PC-3 (cell line): ENCODE measurements around the gene SLC13A4. TPM values are rescaled to one million over a fixed set of nuclear protein-coding genes. Genes with fewer than 3 reads are reported as not detected.

Experiments used
- ATAC-seq: fragments of 200-7000 bp; cut with Tn5 transposase; 2 replicates; pipeline ENCODE4 v1.9.1; 2020; ENCODE audit warnings: mild to moderate bottlenecking, moderate library complexity
- BruUV-seq: library from RNA; stranded (reverse); fragments of 400-500 nt; replicated peaks from 2 replicates; lab custom pipeline; 2021; lab: Mats Ljungman, UMichigan
- CTCF ChIA-PET: fragments of 300-600 bp; sonication (Branson Sonifier 250); formaldehyde crosslinking; loops from one replicate; lab custom pipeline; 2022; ENCODE audit warnings: antibody characterized with exemption; lab: Charles Lee
- POLR2A ChIA-PET: fragments of 300-600 bp; sonication (Branson Sonifier 250); formaldehyde crosslinking; loops from one replicate; lab custom pipeline; 2022; ENCODE audit warnings: antibody characterized with exemption; ENCODE audit not compliant: unreplicated experiment; lab: Charles Lee
- DNase-seq: peaks from one replicate; pipeline ENCODE4 v3.0.0-alpha.2; 2015
- H2AFZ ChIP-seq: fragments of 300-600 bp; sonication (generic); 2 replicates; pipeline ENCODE4 v1.6.0; 2016; ENCODE audit warnings: antibody characterized with exemption, low read length
- H3F3A ChIP-seq: fragments of 300-600 bp; sonication (generic); one replicate; pipeline ENCODE4 v1.6.0; 2017; ENCODE audit warnings: antibody characterized with exemption, low read length, control low read depth, mild to moderate bottlenecking; ENCODE audit not compliant: unreplicated experiment
- H3K27ac ChIP-seq: fragments of 300-600 bp; sonication (generic); 2 replicates; pipeline ENCODE4 v1.5.1; 2016; ENCODE audit warnings: mild to moderate bottlenecking, low read length
- H3K27me3 ChIP-seq: fragments of 300-600 bp; sonication (generic); 2 replicates; pipeline ENCODE4 v1.6.1; 2016; ENCODE audit warnings: low read length, mixed read lengths
- H3K36me3 ChIP-seq: fragments of 300-600 bp; sonication (generic); 2 replicates; pipeline ENCODE4 v1.6.1; 2016; ENCODE audit warnings: low read depth, mixed run types, low read length, mixed read lengths
- H3K4me1 ChIP-seq: fragments of 300-600 bp; sonication (generic); 2 replicates; pipeline ENCODE4 v1.5.1; 2016; ENCODE audit warnings: low read length; ENCODE audit not compliant: insufficient read depth
- H3K4me2 ChIP-seq: fragments of 300-600 bp; sonication (generic); 2 replicates; pipeline ENCODE4 v1.6.0; 2016; ENCODE audit warnings: low read length
- H3K4me3 ChIP-seq: fragments of 300-600 bp; sonication (generic); 2 replicates; pipeline ENCODE4 v1.5.1; 2016; ENCODE audit warnings: mild to moderate bottlenecking, low read length, mixed read lengths
- H3K79me2 ChIP-seq: fragments of 300-600 bp; sonication (generic); 2 replicates; pipeline ENCODE4 v1.6.1; 2017; ENCODE audit warnings: low read length, mixed read lengths
- H3K9ac ChIP-seq: fragments of 300-600 bp; sonication (generic); 2 replicates; pipeline ENCODE4 v1.6.0; 2016; ENCODE audit warnings: mild to moderate bottlenecking, low read length
- H3K9me2 ChIP-seq: fragments of 300-600 bp; sonication (generic); replicated peaks from 2 replicates; pipeline ENCODE4 v1.6.1; 2016; ENCODE audit warnings: mixed run types, low read length, mixed read lengths
- H3K9me3 ChIP-seq: fragments of 300-600 bp; sonication (generic); 2 replicates; pipeline ENCODE4 v1.6.1; 2016; ENCODE audit warnings: low read length, mixed read lengths
- H4K20me1 ChIP-seq: fragments of 300-600 bp; sonication (generic); 2 replicates; pipeline ENCODE4 v1.6.1; 2016; ENCODE audit warnings: low read length, mixed read lengths
- EZH2 ChIP-seq: fragments of 300-600 bp; sonication (generic); IDR thresholded peaks from one replicate; pipeline ENCODE4 v1.6.1; 2017; ENCODE audit warnings: antibody characterized with exemption, mild to moderate bottlenecking, low read length; ENCODE audit not compliant: unreplicated experiment
- EZH2phosphoT487 ChIP-seq: fragments of 300-600 bp; sonication (generic); IDR thresholded peaks from 2 replicates; pipeline ENCODE4 v1.6.1; 2018; ENCODE audit warnings: mild to moderate bottlenecking, antibody characterized with exemption, low read length, borderline replicate concordance
- intact Hi-C: fragments of 100-400 bp; cut with micrococcal nuclease; formaldehyde crosslinking; loops from 2 replicates; pipeline ENCODE4 v1.9.0; 2023
- total RNA-seq: library from RNA; depleted of rRNA; stranded (reverse); fragments of >200 nt; gene quantifications from 2 replicates; pipeline ENCODE4 v1.2.3, GENCODE V29; 2014
- TF ChIP-seq, protein P1 (sequence below): fragments of 300-600 bp; sonication (generic); conservative IDR thresholded peaks from 2 replicates; pipeline ENCODE4 v1.5.1; 2017; ENCODE audit warnings: antibody characterized with exemption, low read depth, mild to moderate bottlenecking, low read length

The SLC13A4 gene
- total RNA-seq, 1 experiment from 2014 or later: not detected

DNA sequence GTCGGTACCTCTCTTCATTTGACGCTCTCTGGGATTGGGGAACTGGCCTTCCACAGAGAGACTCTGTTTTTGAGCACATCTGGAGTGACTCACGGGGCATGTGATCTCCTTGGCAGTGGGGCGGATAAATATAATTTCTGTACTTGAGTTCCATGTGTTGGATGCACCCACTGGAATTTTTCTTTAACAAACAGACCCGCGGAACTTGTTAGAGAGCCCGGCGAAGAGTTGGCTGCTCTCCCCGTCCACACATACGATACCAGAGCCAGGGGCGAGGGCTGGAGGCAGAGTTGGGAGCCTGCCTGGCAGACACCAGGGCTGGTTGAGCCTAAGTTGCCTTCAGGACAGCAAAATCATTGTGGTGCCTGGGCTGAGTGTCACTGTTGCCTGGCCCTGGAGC is 20.8 kb upstream of the SLC13A4 start, which contains the start of gene FAM180A:
FAM180A (minus strand) TSS at position 44 of the 400 bp plus-strand sequence. CDS start 233 bp downstream, outside the sequence.
- intact Hi-C loops: no loop called here
- no peak for DNase-seq
- Histone ChIP-seq H3K9me2 (no peaks in the 10 kb centered on the region), H3K4me1 (peaks cover 27% of the 10 kb centered on the region), H3K79me2 (no peaks in the 10 kb centered on the region), H3K27ac (no peak within 1 kb of the TSS), H3K36me3 (no peaks in the 10 kb centered on the region), H3K9me3 (no peaks in the 10 kb centered on the region), H3K27me3 (no peaks in the 10 kb centered on the region), H3K4me3 (no peak within 1 kb of the TSS), H4K20me1 (no peaks in the 10 kb centered on the region), H2AFZ (no peak within 1 kb of the TSS), H3K4me2 (no peak within 1 kb of the TSS), H3K9ac (no peak within 1 kb of the TSS), H3F3A (no peaks in the 10 kb centered on the region)
- CTCF ChIA-PET: no interaction called here
- BruUV-seq: no TSS peak
- TF ChIP-seq, protein P1, sequence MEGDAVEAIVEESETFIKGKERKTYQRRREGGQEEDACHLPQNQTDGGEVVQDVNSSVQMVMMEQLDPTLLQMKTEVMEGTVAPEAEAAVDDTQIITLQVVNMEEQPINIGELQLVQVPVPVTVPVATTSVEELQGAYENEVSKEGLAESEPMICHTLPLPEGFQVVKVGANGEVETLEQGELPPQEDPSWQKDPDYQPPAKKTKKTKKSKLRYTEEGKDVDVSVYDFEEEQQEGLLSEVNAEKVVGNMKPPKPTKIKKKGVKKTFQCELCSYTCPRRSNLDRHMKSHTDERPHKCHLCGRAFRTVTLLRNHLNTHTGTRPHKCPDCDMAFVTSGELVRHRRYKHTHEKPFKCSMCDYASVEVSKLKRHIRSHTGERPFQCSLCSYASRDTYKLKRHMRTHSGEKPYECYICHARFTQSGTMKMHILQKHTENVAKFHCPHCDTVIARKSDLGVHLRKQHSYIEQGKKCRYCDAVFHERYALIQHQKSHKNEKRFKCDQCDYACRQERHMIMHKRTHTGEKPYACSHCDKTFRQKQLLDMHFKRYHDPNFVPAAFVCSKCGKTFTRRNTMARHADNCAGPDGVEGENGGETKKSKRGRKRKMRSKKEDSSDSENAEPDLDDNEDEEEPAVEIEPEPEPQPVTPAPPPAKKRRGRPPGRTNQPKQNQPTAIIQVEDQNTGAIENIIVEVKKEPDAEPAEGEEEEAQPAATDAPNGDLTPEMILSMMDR: no peak
- no peak for TF ChIP-seq EZH2
- TF ChIP-seq EZH2phosphoT487: no peak
- POLR2A ChIA-PET: no interaction called here
- ATAC-seq: no peak

DNA sequence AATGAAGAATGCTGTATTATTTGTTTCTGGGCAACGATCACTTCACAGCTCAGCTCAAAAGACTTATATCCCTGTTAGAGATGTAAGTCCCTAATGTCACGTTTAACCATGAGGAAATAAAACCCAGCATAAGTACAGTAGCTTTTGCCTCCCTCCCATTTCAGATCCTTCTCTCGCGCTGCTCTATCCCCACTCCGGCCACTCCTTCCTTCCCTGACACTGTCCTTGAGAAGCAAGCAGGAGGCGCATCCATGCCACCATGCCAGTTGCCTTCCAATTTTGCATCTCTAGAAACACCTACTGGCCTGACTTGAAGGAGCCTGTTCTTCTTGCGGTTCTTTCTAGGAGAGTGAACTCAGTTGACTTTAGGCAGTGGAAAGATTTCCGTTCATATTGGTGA is 19.4 kb upstream of the SLC13A4 start:
- no peaks in the 10 kb centered on the region for H3F3A ChIP-seq
- CTCF ChIA-PET: no interaction called here
- H3K9me3 ChIP-seq: no peaks in the 10 kb centered on the region
- intact Hi-C loops: no loop called here
- ATAC-seq (no peak), DNase-seq (no peak)
- no TSS peak for BruUV-seq
- H3K79me2 ChIP-seq: no peaks in the 10 kb centered on the region
- H2AFZ ChIP-seq: no peak overlapping the region
- TF ChIP-seq, protein P1: no peak
- TF ChIP-seq EZH2: no peak
- no peak for TF ChIP-seq EZH2phosphoT487
- POLR2A ChIA-PET: no interaction called here
- H3K9ac ChIP-seq: no peak overlapping the region
- H3K4me3 ChIP-seq: no peak overlapping the region
- no peaks in the 10 kb centered on the region for H3K36me3 ChIP-seq
- H4K20me1 ChIP-seq: no peaks in the 10 kb centered on the region
- H3K9me2 ChIP-seq: no peaks in the 10 kb centered on the region
- H3K4me2 ChIP-seq: no peak overlapping the region
- H3K4me1 ChIP-seq: peaks cover 29% of the 10 kb centered on the region
- H3K27ac ChIP-seq: no peak overlapping the region
- H3K27me3 ChIP-seq: no peaks in the 10 kb centered on the region

DNA sequence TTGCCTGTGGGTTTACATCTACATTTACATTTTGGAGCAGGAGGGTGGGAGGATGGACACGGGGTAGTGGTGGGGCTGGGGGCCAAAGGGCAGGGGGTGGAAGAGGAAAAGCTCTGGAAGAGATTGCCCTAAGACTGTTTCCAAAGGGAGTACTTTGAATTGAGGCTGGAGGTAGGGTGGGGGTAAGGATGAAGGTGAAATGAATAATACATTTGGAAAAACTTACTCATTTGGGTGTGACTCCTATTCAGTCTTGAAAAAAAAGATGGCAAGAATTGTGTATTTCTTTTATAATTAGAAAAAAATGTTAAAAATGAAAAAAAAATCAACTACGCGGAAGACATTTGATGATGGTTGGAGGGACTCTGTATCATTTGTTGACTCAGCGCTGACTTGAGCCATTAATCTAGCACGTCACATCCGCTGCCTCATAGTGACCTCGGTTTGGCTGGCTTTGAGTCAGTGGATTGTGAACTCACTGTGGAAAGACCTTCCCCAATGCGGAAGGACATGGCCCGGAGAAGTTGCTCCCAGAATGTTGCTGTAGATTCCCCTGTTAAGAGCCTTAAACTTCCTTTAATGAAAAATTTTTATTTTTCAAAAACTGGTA is 17.8 kb upstream of the SLC13A4 start:
- DNase-seq: peak; percentile 95

More for the DNA sequence above, 17.8 kb upstream of the SLC13A4 start:
- TF ChIP-seq EZH2 (no peak), EZH2phosphoT487 (no peak)
- TF ChIP-seq, protein P1: no peak
- 0 out of 2 replicates have a peak overlapping the region, but pooled peaks have one; percentile 9 for H2AFZ ChIP-seq
- peak overlapping the region; percentile 48 for H3K4me3 ChIP-seq
- peak; percentile 82 for ATAC-seq
- no peaks in the 10 kb centered on the region for H3K9me3 ChIP-seq
- H3K9ac ChIP-seq: peak overlapping the region; percentile 83
- H4K20me1 ChIP-seq: no peaks in the 10 kb centered on the region
- H3K27me3 ChIP-seq: no peaks in the 10 kb centered on the region
- H3K9me2 ChIP-seq: no peaks in the 10 kb centered on the region
- ChIA-PET POLR2A (no interaction called here), CTCF (no interaction called here)
- peak overlapping the region; percentile 77 for H3K4me2 ChIP-seq
- H3K27ac ChIP-seq: peak overlapping the region; percentile 99
- H3K36me3 ChIP-seq: no peaks in the 10 kb centered on the region
- no peaks in the 10 kb centered on the region for H3K79me2 ChIP-seq
- no peaks in the 10 kb centered on the region for H3F3A ChIP-seq
- intact Hi-C loops: loop anchor here (1.0 to 2.0 kb wide), 3 partner anchors 28 to 73 kb away; no protein-coding TSS in a partner anchor
- peaks cover 29% of the 10 kb centered on the region for H3K4me1 ChIP-seq
- BruUV-seq: no TSS peak
